ENCODE data around the gene RXRG.

RXRG gene

GRCh38 chr1:165423136-165423535 lies 21.8 kb downstream of the RXRG start:
- Histone ChIP-seq H4K20me1 (ENCODE audit: insufficient read depth, low read length) (peaks cover 2% of the 10 kb centered on the region; the same call in 1 of the 2 replicates), H3K9ac (ENCODE audit: low read depth, low read length) (no peak overlapping the region), H3K4me1 (ENCODE audit: insufficient read depth, low read length) (no peaks in the 10 kb centered on the region), H3K79me2 (ENCODE audit: insufficient read depth, low read length) (no peaks in the 10 kb centered on the region), H3K4me2 (ENCODE audit: insufficient read depth, low read length) (no peak overlapping the region), H3K27ac (ENCODE audit: low read length) (no peak overlapping the region), H2AFZ (ENCODE audit: low read depth, low read length) (no peak overlapping the region), H3K9me3 (ENCODE audit: insufficient read depth, low read length, severe bottlenecking) (no peaks in the 10 kb centered on the region), H3K36me3 (ENCODE audit: insufficient read depth, low read length) (no peaks in the 10 kb centered on the region), H3K27me3 (ENCODE audit: insufficient read depth, low read length, poor library complexity) (peaks cover 44% of the 10 kb centered on the region), H3K4me3 (ENCODE audit: low read depth in 1 of 2, low read length in 2 of 2) (no peak overlapping the region)
- DNase-seq (no peak), ATAC-seq (ENCODE audit: insufficient read depth, low read depth) (no peak)
- TF ChIP-seq EZH2 (IDR thresholded peaks at IDR 0.05; ENCODE audit: borderline replicate concordance, low read depth, low read length, severe bottlenecking) (no peak), CTCF (IDR thresholded peaks at IDR 0.05; ENCODE audit: borderline replicate concordance, extremely low read depth, low read length, poor library complexity, severe bottlenecking) (no peak)

- Histone ChIP-seq H3K9ac (ENCODE audit: low read depth, low read length) (no peak overlapping the region), H3K27ac (ENCODE audit: low read length) (no peak overlapping the region), H4K20me1 (ENCODE audit: insufficient read depth, low read length) (peaks cover 6% of the 10 kb centered on the region; the same call in 1 of the 2 replicates), H3K79me2 (ENCODE audit: insufficient read depth, low read length) (no peaks in the 10 kb centered on the region), H3K9me3 (ENCODE audit: insufficient read depth, low read length, severe bottlenecking) (no peaks in the 10 kb centered on the region), H2AFZ (ENCODE audit: low read depth, low read length) (no peak overlapping the region), H3K4me1 (ENCODE audit: insufficient read depth, low read length) (no peaks in the 10 kb centered on the region), H3K4me3 (ENCODE audit: low read depth in 1 of 2, low read length in 2 of 2) (no peak overlapping the region), H3K36me3 (ENCODE audit: insufficient read depth, low read length) (no peaks in the 10 kb centered on the region), H3K4me2 (ENCODE audit: insufficient read depth, low read length) (no peak overlapping the region), H3K27me3 (ENCODE audit: insufficient read depth, low read length, poor library complexity) (peaks cover 53% of the 10 kb centered on the region)
- TF ChIP-seq EZH2 (IDR thresholded peaks at IDR 0.05; ENCODE audit: borderline replicate concordance, low read depth, low read length, severe bottlenecking), result no peak
- no peak for TF ChIP-seq CTCF (IDR thresholded peaks at IDR 0.05; ENCODE audit: borderline replicate concordance, extremely low read depth, low read length, poor library complexity, severe bottlenecking)
- ATAC-seq (ENCODE audit: insufficient read depth, low read depth), result no peak
- no peak for DNase-seq
These were observed 24.3 kb downstream of the RXRG start for GRCh38 chr1:165420655-165421054.

GRCh38 chr1:165419839-165420238 lies 25.1 kb downstream of the RXRG start:
- Histone ChIP-seq H4K20me1 (ENCODE audit: insufficient read depth, low read length) (peaks cover 6% of the 10 kb centered on the region; the same call in 1 of the 2 replicates), H3K79me2 (ENCODE audit: insufficient read depth, low read length) (no peaks in the 10 kb centered on the region), H3K9me3 (ENCODE audit: insufficient read depth, low read length, severe bottlenecking) (no peaks in the 10 kb centered on the region), H3K4me2 (ENCODE audit: insufficient read depth, low read length) (no peak overlapping the region), H3K4me1 (ENCODE audit: insufficient read depth, low read length) (no peaks in the 10 kb centered on the region), H3K27ac (ENCODE audit: low read length) (no peak overlapping the region), H3K36me3 (ENCODE audit: insufficient read depth, low read length) (no peaks in the 10 kb centered on the region), H3K9ac (ENCODE audit: low read depth, low read length) (no peak overlapping the region), H2AFZ (ENCODE audit: low read depth, low read length) (no peak overlapping the region), H3K4me3 (ENCODE audit: low read depth in 1 of 2, low read length in 2 of 2) (no peak overlapping the region), H3K27me3 (ENCODE audit: insufficient read depth, low read length, poor library complexity) (peaks cover 54% of the 10 kb centered on the region)
- TF ChIP-seq EZH2 (IDR thresholded peaks at IDR 0.05; ENCODE audit: borderline replicate concordance, low read depth, low read length, severe bottlenecking) (no peak), CTCF (IDR thresholded peaks at IDR 0.05; ENCODE audit: borderline replicate concordance, extremely low read depth, low read length, poor library complexity, severe bottlenecking) (no peak)
- no peak for DNase-seq
- ATAC-seq (ENCODE audit: insufficient read depth, low read depth), result no peak

GRCh38 chr1:165418195-165418594 lies 26.7 kb downstream of the RXRG start:
- ATAC-seq (ENCODE audit: insufficient read depth, low read depth) (no peak), DNase-seq (no peak)
- peaks cover 6% of the 10 kb centered on the region; the same call in 1 of the 2 replicates for H4K20me1 ChIP-seq (ENCODE audit: insufficient read depth, low read length)
- no peak overlapping the region for H3K9ac ChIP-seq (ENCODE audit: low read depth, low read length)
- no peaks in the 10 kb centered on the region for H3K4me1 ChIP-seq (ENCODE audit: insufficient read depth, low read length)
- H3K36me3 ChIP-seq (ENCODE audit: insufficient read depth, low read length), result no peaks in the 10 kb centered on the region
- H3K27me3 ChIP-seq (ENCODE audit: insufficient read depth, low read length, poor library complexity), result peaks cover 60% of the 10 kb centered on the region
- H3K9me3 ChIP-seq (ENCODE audit: insufficient read depth, low read length, severe bottlenecking), result no peaks in the 10 kb centered on the region
- no peaks in the 10 kb centered on the region for H3K79me2 ChIP-seq (ENCODE audit: insufficient read depth, low read length)
- H2AFZ ChIP-seq (ENCODE audit: low read depth, low read length), result no peak overlapping the region
- H3K27ac ChIP-seq (ENCODE audit: low read length), result no peak overlapping the region
- no peak overlapping the region for H3K4me3 ChIP-seq (ENCODE audit: low read depth in 1 of 2, low read length in 2 of 2)
- no peak for TF ChIP-seq CTCF (IDR thresholded peaks at IDR 0.05; ENCODE audit: borderline replicate concordance, extremely low read depth, low read length, poor library complexity, severe bottlenecking)
- no peak for TF ChIP-seq EZH2 (IDR thresholded peaks at IDR 0.05; ENCODE audit: borderline replicate concordance, low read depth, low read length, severe bottlenecking)
- H3K4me2 ChIP-seq (ENCODE audit: insufficient read depth, low read length), result no peak overlapping the region
